DMS79 treated with DMSO at 0.1 percent for 48 hours (cell line): Measurements from ENCODE around the gene ARHGEF39.
"Not testable (repeated sequence)": the region's sequence is repeated elsewhere in the genome, so short reads cannot be mapped to it uniquely, and the experiment has no call there.

Source experiments
- DNase-seq: peaks from one replicate; lab custom pipeline; 2025; lab: John Stamatoyannopoulos, UW

Gene ARHGEF39

GRCh38 chr9:35650341-35651158 is 14.4 kb downstream of the ARHGEF39 start, which contains the start of gene SIT1:
Gene SIT1 (minus strand): TSS chr9:35650931. CDS start chr9:35650853, 78 bp downstream.
- DNase-seq, result peak; percentile 74

GRCh38 chr9:35649431-35650340 is 15.3 kb downstream of the ARHGEF39 start:
- no peak for DNase-seq

DNA sequence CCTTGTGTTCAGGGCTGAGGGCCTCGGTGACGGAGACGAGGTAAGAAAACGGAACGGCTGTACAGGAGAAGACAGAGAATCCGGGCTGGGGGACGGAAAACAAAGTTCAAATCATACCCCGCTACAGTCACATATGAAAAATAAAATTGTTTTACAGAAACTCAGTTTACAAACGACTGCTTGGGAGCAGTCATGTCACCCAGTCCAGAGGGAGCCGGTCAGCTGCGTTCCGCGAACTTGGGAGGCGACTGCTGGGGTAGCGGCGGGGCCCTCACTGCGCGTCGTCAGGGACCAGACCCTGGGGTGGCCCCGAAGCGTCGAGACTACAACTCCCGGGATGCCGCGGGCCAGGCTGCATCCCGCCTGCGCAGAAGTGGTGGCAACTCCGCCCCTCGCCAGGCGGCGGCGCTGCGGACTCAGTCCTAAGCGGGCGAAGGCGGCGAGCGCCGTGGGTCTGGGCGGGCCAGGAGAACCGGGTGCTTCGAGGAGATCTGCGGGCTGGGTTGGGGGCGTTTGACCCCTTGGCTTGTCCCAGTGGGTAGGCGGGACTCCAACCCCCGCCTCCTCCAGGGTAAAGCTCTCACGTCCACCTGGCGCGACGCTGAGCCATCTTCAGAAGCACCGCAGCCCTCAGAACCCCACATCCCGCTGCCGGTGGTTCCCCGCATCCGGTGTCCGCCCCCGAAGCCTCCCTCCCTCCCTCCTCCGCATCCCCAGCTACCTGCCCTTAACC is 18.3 kb downstream of the ARHGEF39 start:
- DNase-seq, result peak; percentile 90

DNA sequence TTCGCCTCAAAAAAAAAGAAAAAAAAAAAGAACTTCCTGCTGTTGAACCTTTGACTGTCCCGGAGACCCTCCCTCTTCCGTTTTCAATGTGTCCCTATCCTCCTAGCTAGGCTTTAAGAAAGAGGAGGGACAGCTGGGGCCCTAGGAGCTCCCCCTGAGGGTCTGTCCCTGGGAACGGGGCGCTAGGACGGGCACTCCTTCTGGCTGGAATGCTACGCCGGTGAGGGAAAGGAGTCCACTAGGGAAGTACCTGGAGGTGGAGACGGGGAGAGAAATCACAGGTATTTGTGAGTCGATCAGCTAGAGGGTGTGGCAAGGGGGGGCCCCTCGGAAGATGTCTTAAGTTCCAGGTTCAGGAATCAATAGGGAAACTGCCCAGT is 18.9 kb downstream of the ARHGEF39 start:
- peak; percentile 74 for DNase-seq

- not testable (repeated sequence) for DNase-seq
Observed at GRCh38 chr9:35645736-35646135, 19.3 kb downstream of the ARHGEF39 start.

DNA sequence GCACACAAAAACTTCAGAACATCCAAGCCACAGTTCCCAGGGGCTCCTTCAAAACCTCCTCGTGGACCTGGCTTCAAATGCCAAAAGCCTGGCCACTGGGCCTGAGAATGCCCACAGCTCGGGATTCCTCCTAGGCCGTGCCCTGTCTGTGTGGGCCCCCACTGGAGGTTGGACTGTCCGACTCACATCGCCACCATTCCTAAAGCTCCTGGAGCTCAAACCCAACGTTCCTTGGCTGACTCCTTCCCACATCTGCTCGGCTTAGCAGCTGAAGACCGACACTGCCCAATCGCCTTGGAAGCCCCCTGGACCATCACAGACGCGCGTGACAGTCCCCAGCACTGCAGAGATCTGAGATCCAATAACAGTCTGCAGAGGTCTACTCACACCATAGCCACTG is 21.9 kb downstream of the ARHGEF39 start:
- DNase-seq, result no peak

DNA sequence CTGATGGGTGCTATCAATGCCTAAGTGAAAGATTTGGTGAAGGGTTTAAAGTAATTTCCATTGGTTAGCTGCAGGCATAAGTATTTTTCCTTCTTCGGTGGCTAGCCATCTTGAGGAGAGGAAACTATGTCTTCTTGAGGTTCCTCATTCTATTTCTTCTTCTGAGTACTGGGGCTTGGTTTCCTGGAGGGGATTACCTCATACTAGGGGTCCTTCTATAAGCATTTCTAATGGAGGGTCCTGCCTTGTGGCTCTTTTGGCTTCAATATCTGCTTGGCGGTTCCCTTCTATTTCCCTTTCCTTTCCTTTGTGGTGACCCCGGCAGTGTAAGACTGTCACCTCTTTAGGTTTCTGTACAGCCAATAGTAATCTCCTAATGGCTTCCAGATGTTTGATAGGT is 23.5 kb downstream of the ARHGEF39 start:
- DNase-seq, result not testable (repeated sequence)

DNA sequence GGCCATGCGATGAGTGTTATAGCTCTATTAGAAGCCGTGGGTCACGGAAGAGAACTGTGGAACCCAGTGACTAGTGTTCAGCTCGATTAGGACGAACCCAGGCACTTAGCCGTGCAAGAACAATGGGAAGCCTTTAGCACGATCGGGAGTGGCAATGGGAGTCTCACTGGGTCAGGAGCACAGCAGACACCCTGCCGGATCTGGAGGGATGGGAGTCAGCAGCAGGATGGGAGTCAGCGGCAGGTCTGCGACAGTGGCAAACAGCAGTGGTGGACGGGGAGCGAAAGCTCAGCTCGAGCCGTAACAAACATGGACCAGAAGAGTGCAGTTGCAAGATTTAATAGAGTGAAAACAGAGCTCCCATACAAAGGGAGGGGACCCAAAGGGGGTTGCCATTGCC is 24.6 kb downstream of the ARHGEF39 start:
- not testable (repeated sequence) for DNase-seq

DNA sequence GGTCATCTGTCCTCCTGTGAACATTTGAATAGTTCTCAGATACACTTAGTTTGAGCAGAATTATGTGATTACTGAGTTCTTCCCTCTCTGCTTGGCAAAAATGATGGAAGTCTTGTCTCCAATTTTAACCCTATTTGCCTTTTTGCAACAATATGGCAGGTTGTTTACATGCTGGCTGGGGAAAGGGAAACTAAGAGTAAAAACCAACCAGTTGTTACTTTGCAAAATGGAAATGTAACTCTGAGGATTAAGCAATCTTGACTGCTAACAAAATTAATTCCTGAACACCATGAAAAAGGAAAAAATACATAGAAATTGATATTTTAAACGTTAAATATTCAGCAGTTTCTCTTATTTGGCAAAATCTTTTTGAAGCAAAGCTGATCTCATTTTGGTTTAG is 25.4 kb downstream of the ARHGEF39 start:
- no peak for DNase-seq

GRCh38 chr9:35639225-35639624 is 25.8 kb downstream of the ARHGEF39 start:
- DNase-seq, result not testable (repeated sequence)

- not testable (repeated sequence) for DNase-seq
Observed at GRCh38 chr9:35638751-35639150, 26.2 kb downstream of the ARHGEF39 start.

- DNase-seq, result not testable (repeated sequence)
Observed at GRCh38 chr9:35637427-35637955, 27.5 kb downstream of the ARHGEF39 start.

GRCh38 chr9:35636877-35637246 is 28.1 kb downstream of the ARHGEF39 start:
- not testable (repeated sequence) for DNase-seq

- no peak for DNase-seq
Observed at GRCh38 chr9:35636135-35636876, 28.7 kb downstream of the ARHGEF39 start.

DNA sequence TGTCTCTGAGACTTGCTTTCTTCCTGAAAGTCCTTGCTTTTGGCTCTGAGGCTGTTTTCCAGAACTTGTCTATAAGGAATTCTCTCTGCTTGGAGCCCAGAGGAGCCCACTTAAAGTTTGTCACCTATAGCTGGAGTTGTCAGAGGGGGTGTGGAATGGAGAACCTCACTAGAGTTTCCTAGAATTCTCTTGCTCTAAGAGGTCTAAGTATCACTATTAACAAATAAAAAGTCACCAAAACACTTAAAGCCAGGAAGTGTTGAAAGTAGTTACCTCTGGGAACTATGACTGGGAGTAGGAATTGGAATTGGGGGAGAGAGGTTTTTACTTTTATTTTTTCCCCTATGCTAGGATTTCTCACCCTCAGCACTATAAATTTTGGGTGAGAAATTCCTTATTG is 29.3 kb downstream of the ARHGEF39 start:
- no peak for DNase-seq

DNA sequence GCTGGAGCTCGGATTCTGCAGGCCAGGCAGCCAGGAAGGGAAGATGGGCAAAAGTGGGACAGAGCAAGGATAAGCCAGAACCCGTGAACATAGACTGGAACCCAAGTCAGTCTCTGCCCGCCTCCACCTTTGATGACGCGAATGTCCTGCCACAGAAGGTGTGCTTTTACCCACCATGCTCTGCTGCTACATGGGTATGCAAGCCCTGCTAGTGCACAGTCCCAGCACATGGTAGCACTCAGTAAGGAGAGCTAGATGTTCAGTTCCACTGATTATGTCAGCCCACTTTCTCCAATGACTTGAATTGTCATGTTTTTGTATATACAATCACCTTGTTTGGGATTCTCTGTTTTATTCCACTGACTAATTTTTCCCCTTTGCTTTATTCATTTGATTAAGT is 35.4 kb downstream of the ARHGEF39 start:
- no peak for DNase-seq

DNA sequence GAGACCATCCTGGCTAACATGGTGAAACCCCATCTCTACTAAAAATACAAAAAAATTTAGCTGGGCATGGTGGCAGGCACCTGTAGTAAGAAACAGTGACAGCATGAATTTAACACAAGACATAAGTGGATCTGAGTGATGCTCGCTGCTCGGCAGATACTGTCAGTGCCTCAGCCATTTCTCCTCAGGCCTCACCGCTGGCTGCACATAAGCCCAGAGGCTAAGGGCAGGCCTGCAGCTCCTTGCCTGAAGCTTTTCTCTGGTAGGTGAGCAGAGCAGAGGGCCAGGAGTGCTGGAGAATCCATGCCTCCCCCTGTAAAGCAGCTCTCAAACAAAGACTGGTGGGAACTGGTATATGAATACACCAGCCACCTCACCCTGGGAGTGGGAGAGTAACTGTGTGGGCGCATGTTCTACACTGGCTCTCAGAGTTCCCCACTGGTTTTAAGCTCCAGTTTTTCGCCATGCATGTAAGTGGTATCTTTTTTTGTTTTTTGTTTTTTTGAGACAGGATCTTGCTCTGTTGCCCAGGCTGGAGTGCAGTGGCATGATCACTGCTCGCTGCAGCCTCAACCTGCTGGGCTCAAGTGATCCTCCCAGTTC is 36.5 kb downstream of the ARHGEF39 start:
- no peak for DNase-seq

DNA sequence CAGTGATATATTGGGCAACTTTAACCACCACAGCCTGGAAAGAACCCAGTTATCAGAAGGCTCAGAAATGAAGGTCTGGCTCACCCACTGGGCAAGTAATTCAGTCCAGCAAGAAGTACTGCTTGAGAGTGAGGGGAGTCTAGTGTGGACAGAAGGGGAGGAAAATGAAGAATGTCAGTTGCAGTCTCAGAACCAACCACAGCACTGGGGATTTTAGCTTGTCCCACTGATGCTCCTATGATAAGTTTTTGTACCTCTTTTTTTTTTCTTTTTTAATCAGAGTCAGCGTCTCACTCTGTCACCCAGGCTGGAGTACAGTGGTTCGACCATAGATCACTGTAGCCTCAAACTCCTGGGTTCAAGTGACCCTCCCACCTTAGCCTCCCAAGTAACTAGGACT is 37.4 kb downstream of the ARHGEF39 start:
- DNase-seq, result no peak

- DNase-seq, result no peak
Observed at GRCh38 chr9:35619800-35620158, 45.2 kb downstream of the ARHGEF39 start.

DNA sequence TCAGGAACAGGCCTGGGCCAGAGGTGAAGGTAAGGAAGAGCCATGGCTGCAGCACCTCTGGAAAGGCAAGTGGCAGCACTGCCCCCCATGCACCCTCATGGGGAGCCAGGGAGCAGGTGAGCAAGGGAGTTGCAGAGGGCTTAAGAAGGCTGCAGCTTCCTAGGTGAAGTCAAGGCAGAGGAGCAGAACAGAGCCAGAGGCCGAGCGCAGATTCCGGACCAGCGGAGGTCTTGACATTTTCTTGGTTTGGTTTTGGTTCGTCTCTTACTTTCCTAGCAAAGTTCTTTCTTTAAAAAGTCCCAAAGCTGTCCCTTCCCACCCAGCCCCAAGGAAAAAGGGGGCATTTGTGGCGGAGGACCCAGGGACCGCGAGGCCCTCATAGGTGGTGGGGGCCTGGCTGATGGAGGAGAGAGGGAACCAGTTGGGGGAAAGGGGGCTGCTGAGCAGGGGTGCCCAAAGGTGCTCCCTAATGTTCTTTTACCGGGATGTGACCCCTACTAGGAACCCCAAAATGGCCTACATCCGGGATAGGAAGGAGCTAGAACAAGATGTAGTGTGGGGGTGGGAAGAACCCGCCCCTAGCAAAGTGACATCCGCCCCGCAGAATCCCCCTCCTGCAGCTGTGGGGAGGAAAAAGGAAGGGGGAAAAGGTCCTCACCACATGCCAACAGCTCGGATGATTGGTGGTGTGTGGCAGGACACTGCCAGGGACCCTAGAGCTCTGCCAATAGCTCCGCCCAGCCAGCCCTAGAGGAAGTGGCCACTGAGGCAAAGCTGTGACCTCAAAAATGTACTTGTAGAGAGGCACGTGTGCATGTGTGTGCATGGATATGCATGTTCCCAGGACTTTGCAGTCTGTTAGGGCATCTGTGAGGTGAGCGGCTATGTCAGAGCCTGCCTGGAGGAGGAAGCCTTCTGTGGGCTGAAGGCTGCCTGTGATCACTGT is 45.9 kb downstream of the ARHGEF39 start:
- DNase-seq, result no peak
